HG02970 (cell line): ENCODE data around the gene CCL20.
"Not testable (repeated sequence)": the region's sequence is repeated elsewhere in the genome, so short reads cannot be mapped to it uniquely, and the experiment has no call there.

ENCODE experiments used
- ATAC-seq: cut with Tn5 transposase; IDR thresholded peaks from one replicate; pipeline ENCODE4 v1.9.1; 2021; ENCODE audit warnings: mild to moderate bottlenecking, moderate library complexity, moderate number of reproducible peaks; ENCODE audit not compliant: unreplicated experiment, low FRiP score

CCL20 gene

DNA sequence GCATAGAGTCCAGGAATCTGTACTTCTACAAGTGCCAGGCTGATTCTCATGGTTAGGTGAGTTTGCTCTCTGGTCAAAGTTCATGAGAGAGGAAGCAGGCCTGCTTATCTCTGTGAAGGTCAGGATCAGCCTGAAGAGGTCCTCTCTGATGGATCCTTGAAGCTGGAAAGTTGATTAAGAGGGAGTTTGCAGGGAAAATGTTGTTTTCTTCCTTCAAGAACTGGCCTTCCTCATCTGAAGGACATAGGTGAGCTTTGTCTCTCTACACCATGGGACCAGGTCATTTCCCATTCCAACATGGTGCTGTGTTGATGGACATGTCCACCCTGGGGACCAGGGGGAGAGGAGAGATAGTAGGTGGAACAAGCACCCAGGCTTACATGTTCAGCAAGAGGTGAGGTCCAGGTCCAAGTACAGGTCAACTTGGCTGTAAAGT is 14.9 kb downstream of the CCL20 start:
- ATAC-seq, result no peak

DNA sequence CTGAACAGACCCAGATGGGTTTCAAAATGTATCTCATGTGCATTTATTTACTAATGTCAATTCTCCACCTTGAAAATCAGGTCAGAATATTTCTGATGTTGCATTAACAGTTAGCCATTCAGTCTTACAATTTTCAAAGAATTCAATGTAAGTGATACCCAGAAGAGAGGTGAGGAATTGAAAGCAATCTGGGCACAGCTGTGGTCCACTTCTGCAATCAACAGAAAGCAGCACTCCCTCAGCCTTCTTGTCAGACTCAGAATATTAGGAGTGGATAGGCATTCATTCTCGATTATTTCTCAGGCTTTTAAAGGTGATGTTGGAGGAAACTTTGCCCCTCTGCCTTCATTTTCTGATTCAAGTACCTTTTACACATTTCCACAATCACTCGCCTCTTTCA is 15.7 kb downstream of the CCL20 start:
- ATAC-seq, result no peak

DNA sequence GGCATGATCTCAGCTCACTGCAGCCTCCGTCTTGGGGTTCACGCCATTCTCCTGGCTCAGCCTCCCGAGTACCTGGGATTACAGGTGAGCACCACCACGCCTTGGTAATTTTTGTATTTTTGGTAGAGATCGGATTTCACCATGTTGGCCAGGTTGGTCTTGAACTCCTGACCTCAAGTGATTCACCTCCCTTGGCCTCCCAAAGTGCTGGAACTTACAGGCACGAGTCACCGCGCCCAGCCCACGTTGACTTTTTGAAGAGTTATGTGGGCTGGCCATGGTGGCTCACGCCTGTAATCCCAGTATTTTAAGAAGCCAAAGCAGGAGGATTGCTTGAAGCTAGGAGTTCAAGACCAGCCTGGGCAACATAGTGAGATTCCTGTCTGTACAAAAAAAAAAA is 20.8 kb downstream of the CCL20 start:
- no peak for ATAC-seq

DNA sequence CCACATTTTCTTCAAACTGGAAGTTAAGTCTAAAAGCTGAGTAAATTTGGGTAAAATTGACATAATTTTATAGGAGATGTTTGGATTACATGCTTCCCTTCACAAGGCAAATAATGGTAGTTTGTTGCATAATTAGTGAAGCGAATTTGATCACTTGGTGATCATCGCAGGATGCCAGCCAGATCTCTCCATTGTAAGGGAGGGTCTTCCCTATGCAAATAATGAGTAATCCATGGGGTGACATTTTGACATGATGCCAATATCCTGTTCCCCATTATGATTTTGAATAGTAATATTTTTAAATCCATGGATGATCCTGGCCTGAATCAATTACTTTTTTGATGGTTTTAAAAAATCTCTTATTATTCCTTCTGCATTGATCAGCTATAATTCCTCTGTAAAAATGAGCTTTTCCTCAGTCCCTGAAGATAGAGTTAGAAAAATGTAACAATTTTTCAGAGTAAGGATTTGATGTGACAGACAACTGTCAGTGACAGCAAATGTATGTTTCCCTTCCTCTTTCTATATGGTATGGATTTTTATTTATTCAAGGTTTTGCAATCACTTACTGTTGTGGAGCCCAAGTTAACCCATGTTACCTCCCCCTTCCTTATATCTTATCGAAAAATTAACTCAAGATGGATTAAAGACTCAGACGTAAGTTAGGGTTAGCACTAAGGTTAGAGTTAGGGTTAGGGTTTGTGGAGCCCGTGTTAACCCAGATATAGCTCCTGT is 21.4 kb downstream of the CCL20 start:
- ATAC-seq, result no peak

DNA sequence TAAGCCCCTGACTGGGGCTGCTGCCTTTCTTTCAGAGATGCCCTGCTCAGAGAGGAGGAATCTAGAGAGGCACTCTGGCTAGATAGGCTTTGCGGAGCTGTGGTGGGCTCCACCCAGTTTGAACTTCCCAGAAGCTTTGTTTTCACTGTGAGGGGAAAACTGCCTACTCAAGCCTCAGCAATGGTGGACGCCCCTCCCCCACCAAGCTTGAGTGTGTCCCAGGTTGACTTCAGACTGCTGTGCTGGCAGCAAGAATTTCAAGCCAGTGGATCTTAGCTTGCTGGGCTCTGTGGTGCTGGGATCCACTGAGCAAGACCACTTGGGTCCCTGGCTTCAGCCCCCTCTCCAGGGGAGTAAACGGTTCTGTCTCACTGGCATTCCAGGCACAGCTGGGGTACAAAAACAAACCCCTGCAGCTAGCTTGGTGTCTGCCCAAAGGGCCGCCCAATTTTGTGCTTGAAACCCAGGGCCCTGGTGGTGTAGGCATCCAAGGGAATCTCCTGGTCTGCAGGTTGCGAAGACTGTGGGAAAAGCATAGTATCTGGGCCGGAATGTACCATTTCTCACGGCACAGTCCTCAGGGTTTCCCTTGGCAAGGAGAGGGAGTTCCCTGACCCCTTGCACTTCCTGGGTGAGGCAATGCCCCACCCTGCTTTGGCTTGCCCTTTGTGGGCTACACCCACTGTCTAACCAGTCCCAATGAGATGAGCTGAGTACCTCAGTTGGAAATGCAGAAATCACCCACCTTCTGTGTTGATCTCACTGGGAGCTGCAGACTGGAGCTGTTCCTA is 25.9 kb downstream of the CCL20 start:
- ATAC-seq, result not testable (repeated sequence)

DNA sequence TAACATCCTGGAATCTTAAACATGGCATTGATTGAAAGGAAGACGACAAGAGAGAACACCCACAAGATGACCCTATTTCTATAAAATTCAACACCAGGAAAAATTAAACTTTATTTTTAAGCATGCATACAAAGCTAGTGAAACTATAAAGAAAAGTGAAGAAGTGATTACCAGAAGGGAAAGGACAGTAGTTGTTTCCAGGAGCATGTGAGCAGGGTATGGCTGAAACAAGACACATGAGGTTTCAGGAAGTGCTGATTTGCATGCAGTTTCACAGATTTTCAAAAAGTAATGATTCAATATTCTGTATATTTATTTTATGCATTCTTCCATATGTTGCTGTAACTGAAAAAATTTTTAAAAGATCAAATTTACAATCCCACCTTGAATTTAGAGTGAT is 33.2 kb downstream of the CCL20 start:
- no peak for ATAC-seq

DNA sequence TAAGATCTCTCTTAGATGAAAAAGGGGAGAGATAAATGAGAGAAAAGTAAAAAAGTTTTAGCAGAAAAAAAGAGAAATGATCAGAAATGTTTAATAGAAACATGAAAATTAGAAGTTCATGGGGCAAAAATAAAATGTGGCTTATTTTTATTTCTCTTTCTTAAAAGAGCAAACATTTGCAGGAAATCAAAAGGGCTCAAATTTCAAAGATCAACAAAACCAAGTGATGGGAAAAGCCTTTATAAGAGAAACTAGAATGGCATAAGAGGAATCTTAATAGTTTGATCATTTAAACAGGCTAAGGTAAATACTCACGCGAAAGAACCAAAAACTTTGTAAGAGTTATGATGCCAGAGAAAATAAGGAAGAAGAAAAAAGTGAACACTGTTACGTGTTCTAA is 34.5 kb downstream of the CCL20 start:
- ATAC-seq, result no peak

DNA sequence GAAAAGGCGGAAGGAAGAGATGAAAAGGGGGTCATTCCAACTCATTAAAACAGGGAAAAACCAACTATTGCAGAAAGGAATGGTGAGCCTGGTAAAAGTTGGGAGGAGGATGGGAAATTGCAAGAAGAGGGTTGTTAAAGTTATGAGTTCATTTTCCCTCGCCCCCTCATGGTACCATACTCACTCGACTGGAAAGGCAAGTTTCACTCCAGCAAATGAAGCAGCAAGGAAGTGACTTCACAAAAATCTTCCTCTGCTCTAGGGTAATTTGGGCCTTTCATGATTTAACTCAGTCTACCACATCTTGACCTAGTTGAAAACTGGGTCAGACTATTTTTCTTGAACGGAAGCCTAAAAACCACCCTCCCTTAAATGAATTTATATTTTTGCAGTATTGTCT is 34.9 kb downstream of the CCL20 start:
- ATAC-seq, result no peak

DNA sequence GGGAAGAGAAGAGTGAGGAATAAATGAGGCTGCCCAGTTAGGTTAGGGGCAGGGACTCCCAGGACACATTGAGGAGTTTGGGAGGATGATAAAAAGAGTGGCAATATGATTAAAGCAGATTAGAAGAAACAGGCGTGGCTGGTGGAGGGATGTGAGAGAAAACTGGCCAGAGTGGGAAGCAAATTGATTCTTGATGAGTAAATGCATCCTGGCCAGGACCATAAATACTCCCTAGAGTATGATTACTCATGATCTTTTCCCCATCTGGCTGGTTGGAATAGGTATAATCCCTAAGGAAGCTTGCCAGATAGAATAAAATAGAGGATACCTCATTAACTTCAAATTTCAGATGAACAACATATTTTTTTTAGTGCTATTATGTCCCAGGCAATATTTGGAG is 36.3 kb downstream of the CCL20 start:
- ATAC-seq, result no peak

DNA sequence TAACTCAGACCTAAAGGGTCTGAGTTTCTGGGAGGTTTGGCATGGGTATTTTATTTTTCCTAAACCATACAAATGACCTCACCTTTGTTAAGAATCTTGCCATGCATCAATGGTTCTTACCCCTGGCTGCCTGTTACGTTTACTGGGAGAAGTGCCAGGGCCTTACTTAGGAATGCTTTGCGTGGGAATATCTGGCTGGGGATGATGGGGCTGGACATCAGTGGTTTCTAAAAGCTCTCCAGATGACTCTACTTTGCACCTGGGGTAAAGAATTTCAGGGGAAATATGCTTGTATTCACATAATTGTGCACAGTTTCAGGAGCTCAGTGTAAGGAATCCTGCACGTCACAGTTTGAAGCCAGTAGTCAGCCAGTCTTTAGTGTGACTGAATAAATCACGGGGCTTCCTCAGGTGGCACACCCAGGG is 39.6 kb downstream of the CCL20 start:
- ATAC-seq, result no peak

DNA sequence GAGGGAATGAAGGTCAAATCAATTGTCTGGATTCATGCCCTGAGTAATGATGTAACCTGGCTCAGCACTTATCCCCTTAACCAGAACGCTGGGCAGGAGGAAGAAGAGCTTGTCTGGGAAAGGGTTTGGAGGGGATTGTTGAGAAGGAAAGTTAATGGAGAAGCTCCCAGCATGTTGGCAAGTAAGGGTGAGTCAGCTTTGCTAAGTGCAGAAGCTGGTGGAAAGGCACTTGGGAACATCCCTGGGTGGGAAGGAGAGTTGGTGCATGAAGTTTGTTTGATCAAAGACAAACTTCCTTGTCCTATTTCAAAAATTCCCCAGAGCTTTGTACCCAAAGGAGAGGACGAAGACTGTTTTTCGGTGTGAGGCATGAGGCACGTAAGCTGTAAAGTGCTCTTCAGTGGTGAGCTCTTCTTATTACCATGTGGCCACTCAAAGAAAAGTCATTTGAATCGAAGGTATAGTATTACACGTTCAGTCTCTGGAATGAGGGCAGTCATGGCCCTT is 40.2 kb downstream of the CCL20 start:
- no peak for ATAC-seq

DNA sequence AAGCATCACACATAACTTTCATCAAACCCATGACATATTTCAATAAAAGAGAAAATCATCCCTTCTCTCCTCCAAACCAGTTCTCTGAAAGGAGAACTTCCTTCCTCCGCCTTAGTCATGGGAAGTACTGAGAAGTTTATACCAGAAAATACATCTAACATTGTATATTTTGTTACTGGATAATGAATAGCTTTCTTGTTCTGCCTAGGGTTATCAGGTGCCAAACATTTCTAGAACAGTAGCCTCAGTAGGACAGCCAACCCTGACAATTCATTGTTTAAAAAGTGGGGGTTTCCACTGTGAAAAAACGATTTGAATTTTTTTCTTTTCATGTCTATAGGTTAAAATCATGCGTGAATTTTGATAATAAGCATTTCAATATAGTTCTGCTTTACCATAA is 41.8 kb downstream of the CCL20 start:
- ATAC-seq, result no peak

DNA sequence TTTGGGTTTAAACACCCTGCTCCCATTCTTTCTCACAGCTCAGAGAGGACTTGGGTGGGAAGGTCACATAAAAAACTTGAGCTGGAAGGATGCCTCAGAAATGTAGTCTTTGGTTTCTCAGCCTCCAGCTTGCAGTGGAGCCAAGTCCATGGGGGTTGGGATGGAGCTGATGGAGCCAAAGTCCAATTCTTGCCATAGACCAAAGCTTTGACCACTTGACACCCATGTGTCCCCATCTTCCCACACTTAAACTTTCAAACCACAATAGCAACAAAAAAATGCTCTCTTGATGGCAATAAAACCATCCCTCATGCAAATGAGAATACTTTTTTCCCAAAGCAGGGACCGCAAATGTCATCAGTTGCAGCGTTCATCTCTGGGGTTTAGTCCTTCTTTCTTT is 43.1 kb downstream of the CCL20 start:
- ATAC-seq, result no peak

DNA sequence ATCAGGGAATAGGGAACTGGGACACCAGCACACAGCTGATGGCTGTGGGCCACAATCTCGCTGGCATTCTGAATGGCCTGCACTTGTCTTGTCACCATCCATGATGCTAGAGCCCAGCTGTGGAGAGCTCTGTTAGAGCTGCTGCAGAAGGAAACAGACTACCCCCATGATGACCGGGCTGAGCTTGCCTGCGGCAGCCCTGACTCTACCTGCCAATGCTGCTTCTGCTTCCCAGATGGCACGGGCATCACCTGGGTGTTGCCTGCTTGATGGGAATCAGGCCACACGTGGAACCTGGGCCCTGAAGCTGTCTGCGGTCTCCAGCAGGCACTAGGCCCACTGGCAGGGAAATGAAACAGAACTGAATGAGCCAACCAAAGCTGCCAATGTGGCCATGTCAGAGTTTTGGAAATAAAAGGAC is 46.6 kb downstream of the CCL20 start:
- no peak for ATAC-seq

DNA sequence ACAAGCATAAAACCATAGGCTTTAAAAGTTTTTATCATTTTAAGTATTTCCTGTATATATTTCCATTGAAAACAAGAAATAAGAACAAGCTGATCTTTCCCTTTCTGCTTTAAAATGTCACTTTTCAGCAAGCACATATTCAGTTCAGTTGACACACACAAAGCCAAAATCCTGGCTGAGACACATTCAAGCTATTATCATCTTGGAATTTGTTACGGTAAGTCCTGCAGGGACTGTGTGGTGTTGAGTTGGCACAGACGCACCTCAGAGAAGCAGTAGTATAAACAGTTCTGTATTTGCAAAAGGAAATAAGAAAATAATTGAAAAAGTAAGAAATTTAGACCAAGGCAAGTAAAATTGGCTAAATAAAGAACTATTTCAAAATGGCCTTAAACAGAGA is 47.4 kb downstream of the CCL20 start:
- ATAC-seq, result no peak

DNA sequence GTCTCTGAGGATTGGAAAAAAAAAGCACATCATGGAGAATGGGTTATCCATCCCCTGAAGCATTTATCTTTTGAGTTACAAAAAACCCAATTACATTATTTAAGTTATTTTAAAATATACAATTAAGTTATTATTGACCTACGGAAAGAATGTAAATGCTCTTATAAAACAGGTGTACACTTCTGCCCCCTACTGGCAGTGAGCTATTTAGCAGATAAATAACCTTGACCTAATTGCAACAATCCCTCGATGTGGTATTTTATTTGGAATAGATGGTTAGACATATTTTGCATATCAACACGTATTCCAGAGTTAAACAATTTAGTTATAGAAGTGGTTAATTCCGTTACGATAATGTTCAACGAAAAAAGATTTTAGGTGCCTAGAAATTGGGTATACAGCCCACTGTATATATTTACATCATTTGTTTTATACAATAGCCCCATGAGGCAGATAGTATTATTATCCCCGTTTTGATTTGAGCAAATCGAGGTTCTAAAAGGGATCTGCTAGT is 48.6 kb downstream of the CCL20 start:
- ATAC-seq, result no peak

DNA sequence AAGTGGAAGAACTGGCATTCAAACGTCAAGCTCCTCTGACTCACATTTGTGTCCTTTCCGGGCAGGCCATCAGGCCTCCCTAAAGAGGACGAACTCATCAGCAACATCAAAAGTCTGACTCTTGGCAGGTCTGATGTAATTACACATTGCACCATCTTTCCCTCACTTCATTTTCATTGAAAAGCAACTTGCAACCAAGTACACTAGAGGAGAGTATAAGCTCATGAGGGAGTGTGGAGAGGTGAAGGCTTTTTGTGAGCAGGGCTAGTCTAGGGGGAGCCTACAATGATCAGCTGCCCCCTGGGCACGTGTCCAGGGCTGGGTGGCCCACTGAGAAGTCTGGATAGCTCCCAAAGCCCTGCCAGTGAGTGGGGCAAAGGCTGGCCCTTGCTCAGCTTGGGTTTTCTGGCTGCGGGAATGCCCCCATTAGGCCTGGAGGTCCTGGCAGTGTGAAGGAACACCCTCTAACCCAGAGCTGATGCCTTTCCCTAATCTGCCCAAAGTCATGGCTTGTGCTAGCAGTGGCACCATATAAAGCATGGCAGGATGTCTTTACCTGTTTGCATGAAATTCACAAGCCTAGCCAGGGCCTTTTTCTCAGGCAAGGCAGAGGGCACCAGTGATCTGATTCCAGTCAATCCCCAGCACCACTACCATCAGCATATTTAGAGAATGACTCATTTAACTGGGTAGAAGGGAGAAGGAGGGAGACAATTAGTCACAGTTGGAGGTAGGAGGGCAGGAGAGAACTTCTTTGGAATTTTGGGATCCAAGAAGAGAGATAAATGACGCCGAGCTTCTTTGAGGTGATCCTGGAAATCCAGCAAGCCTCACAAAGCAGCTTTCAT is 49.3 kb downstream of the CCL20 start:
- ATAC-seq, result no peak

DNA sequence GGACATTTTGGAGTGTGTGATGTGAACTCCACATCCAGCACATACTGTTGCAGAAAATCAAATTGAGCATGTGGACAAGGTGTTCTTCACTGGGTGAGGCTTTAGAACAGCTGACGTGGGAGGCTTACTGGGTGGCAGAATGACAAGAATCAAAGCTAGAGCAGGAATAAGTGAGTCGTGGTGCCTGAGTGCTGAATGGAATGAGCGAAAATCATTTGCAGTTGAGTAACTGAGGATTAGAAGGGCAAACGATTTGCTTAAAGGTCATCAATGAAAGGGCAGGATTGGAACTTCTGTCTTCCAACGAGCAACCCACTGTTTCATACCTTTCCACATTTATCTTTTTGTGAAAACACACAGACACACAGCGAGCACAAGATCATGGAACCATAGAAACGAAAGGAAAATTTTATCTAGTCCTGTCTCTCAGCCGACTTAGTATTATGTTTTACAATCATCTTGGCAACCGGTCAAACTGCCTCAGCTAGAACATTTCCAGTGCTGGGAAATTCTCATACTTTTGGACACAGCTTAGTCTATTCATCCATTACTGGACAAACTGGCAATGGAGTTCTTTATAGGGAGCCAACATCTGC is 50.6 kb downstream of the CCL20 start:
- no peak for ATAC-seq

DNA sequence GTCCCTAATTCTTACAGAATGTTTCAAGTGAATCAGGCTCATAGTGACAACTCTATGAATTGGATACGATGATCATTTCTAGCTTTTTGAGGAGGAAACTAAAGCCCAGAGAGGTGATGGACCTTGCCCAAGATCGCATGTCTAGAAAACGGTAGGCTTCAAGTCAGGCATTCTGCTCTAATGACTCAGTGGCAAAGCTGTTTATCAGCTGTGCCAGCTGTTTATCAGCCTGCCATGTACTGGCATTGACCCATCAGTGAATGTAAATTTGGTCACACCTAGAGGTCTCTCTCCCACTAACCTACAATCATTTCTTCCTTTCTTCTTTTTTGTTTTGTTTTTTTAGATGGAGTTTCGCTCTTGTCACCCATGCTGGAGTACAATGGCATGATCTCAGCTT is 51.6 kb downstream of the CCL20 start:
- no peak for ATAC-seq
